ENCODE measurements around the gene ZNF157. TPM values are rescaled to one million over a fixed set of nuclear protein-coding genes. Genes with fewer than 3 reads are reported as not detected.
A peak's percentile ranks its signal among the peaks of the same experiment; 100 is the strongest.

ZNF157 gene
- total RNA-seq, 1 experiment from 2014 or later = not detected

- POLR2A ChIA-PET = no interaction called here
- Mint-ChIP-seq H3K27ac (ENCODE audit: low read depth, unreplicated experiment) (no peak overlapping the region), H3K9me3 (ENCODE audit: unreplicated experiment) (peaks cover 18% of the 10 kb centered on the region)
Observed at GRCh38 chrX:47446971-47447370, 76.6 kb downstream of the ZNF157 start.

GRCh38 chrX:47447607-47448006 lies 77.2 kb downstream of the ZNF157 start:
- Mint-ChIP-seq H3K27ac (ENCODE audit: low read depth, unreplicated experiment) (no peak overlapping the region), H3K36me3 (ENCODE audit: insufficient read depth, unreplicated experiment) (peaks cover 22% of the 10 kb centered on the region), H3K4me1 (ENCODE audit: insufficient read depth, unreplicated experiment) (no peaks in the 10 kb centered on the region), H3K9me3 (ENCODE audit: unreplicated experiment) (peaks cover 18% of the 10 kb centered on the region), H3K27me3 (ENCODE audit: insufficient read depth, unreplicated experiment) (no peaks in the 10 kb centered on the region), H3K4me3 (ENCODE audit: unreplicated experiment) (no peak overlapping the region)
- TSS peak; percentile 17 for BruUV-seq (replicated peaks)
- no peak for DNase-seq (ENCODE audit: unreplicated experiment)
- POLR2A ChIA-PET = no interaction called here
- TF ChIP-seq, protein P1, sequence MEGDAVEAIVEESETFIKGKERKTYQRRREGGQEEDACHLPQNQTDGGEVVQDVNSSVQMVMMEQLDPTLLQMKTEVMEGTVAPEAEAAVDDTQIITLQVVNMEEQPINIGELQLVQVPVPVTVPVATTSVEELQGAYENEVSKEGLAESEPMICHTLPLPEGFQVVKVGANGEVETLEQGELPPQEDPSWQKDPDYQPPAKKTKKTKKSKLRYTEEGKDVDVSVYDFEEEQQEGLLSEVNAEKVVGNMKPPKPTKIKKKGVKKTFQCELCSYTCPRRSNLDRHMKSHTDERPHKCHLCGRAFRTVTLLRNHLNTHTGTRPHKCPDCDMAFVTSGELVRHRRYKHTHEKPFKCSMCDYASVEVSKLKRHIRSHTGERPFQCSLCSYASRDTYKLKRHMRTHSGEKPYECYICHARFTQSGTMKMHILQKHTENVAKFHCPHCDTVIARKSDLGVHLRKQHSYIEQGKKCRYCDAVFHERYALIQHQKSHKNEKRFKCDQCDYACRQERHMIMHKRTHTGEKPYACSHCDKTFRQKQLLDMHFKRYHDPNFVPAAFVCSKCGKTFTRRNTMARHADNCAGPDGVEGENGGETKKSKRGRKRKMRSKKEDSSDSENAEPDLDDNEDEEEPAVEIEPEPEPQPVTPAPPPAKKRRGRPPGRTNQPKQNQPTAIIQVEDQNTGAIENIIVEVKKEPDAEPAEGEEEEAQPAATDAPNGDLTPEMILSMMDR (IDR thresholded peaks at IDR 0.05; ENCODE audit: unreplicated experiment) = no peak
- intact Hi-C loops (cut with micrococcal nuclease) = no loop called here
- CTCF ChIA-PET = no interaction called here

More at GRCh38 chrX:47446971-47447370, 76.6 kb downstream of the ZNF157 start:
- peaks cover 22% of the 10 kb centered on the region for H3K36me3 Mint-ChIP-seq (ENCODE audit: insufficient read depth, unreplicated experiment)
- H3K4me1 Mint-ChIP-seq (ENCODE audit: insufficient read depth, unreplicated experiment) = no peaks in the 10 kb centered on the region
- DNase-seq (ENCODE audit: unreplicated experiment) = no peak
- H3K27me3 Mint-ChIP-seq (ENCODE audit: insufficient read depth, unreplicated experiment) = no peaks in the 10 kb centered on the region
- BruUV-seq (replicated peaks) = no TSS peak
- H3K4me3 Mint-ChIP-seq (ENCODE audit: unreplicated experiment) = no peak overlapping the region
- TF ChIP-seq, protein P1 (IDR thresholded peaks at IDR 0.05; ENCODE audit: unreplicated experiment) = no peak
- intact Hi-C loops (cut with micrococcal nuclease) = no loop called here
- CTCF ChIA-PET = no interaction called here

GRCh38 chrX:47448165-47448806 lies 77.9 kb downstream of the ZNF157 start:
- peaks cover 18% of the 10 kb centered on the region for H3K9me3 Mint-ChIP-seq (ENCODE audit: unreplicated experiment)
- no peak overlapping the region for H3K27ac Mint-ChIP-seq (ENCODE audit: low read depth, unreplicated experiment)
- DNase-seq (ENCODE audit: unreplicated experiment) = no peak
- no peaks in the 10 kb centered on the region for H3K4me1 Mint-ChIP-seq (ENCODE audit: insufficient read depth, unreplicated experiment)
- H3K36me3 Mint-ChIP-seq (ENCODE audit: insufficient read depth, unreplicated experiment) = peaks cover 22% of the 10 kb centered on the region
- intact Hi-C loops (cut with micrococcal nuclease) = no loop called here
- no TSS peak for BruUV-seq (replicated peaks)
- ChIA-PET CTCF (no interaction called here), POLR2A (no interaction called here)
- H3K27me3 Mint-ChIP-seq (ENCODE audit: insufficient read depth, unreplicated experiment) = no peaks in the 10 kb centered on the region
- TF ChIP-seq, protein P1 (IDR thresholded peaks at IDR 0.05; ENCODE audit: unreplicated experiment) = no peak
- H3K4me3 Mint-ChIP-seq (ENCODE audit: unreplicated experiment) = no peak overlapping the region

DNA sequence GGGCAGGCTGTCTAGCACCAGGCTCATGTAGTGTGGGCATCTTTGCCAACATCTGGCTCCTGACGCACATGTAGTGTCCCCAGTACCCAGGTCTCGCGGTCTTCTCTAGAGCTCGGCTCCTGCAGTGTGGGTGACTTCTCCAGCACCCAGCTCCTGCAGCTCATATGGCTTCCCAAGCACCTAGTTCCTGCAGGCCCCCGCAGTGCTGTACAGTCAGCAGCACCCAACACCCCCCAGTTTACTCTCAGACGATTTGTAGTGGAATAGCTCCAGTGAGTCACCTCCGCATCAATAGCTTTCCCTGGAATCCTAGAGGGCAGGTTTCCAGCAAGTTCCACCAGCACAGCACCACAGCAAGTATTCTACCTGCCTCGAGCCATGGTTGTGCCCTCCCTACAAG lies 81.7 kb downstream of the ZNF157 start:
- no peak for DNase-seq (ENCODE audit: unreplicated experiment)
- no peak overlapping the region for H3K4me3 Mint-ChIP-seq (ENCODE audit: unreplicated experiment)

More for the DNA sequence above, 81.7 kb downstream of the ZNF157 start:
- TF ChIP-seq, protein P1 (IDR thresholded peaks at IDR 0.05; ENCODE audit: unreplicated experiment) = no peak
- no peaks in the 10 kb centered on the region for H3K4me1 Mint-ChIP-seq (ENCODE audit: insufficient read depth, unreplicated experiment)
- H3K27ac Mint-ChIP-seq (ENCODE audit: low read depth, unreplicated experiment) = no peak overlapping the region
- no peaks in the 10 kb centered on the region for H3K27me3 Mint-ChIP-seq (ENCODE audit: insufficient read depth, unreplicated experiment)
- ChIA-PET POLR2A (no interaction called here), CTCF (interaction anchor here (0.7 to 0.9 kb wide), 2 partner anchors 28 to 89 kb away, joined by 3 read pairs; no protein-coding TSS in a partner anchor)
- intact Hi-C loops (cut with micrococcal nuclease) = no loop called here
- no TSS peak for BruUV-seq (replicated peaks)
- H3K36me3 Mint-ChIP-seq (ENCODE audit: insufficient read depth, unreplicated experiment) = peaks cover 46% of the 10 kb centered on the region
- H3K9me3 Mint-ChIP-seq (ENCODE audit: unreplicated experiment) = peaks cover 28% of the 10 kb centered on the region
